WERI-Rb-1 (cell line): Measurements from ENCODE around the gene SSX2IP.
A peak's percentile ranks its signal among the peaks of the same experiment; 100 is the strongest.
"Not testable (repeated sequence)": the region's sequence is repeated elsewhere in the genome, so short reads cannot be mapped to it uniquely, and the experiment has no call there.

ENCODE experiments used
- DNase-seq: peaks from one replicate; pipeline ENCODE4 v3.0.0-alpha.2; 2020
- H3K27ac ChIP-seq: fragments of 250-450 bp; sonication (Bioruptor Pico); 2 replicates; pipeline ENCODE4 v1.5.1; 2020; ENCODE audit warnings: mild to moderate bottlenecking, moderate library complexity
- H3K27me3 ChIP-seq: fragments of 250-450 bp; sonication (Bioruptor Pico); 2 replicates; pipeline ENCODE4 v1.5.1; 2021; ENCODE audit warnings: mild to moderate bottlenecking, low read depth, moderate library complexity; ENCODE audit not compliant: insufficient read depth, severe bottlenecking
- H3K36me3 ChIP-seq: fragments of 250-450 bp; sonication (Bioruptor Pico); 2 replicates; pipeline ENCODE4 v1.5.1; 2020; ENCODE audit warnings: mild to moderate bottlenecking, moderate library complexity
- H3K4me3 ChIP-seq: 2 replicates; pipeline ENCODE4 v1.5.1; 2011; ENCODE audit warnings: low read depth, mild to moderate bottlenecking, control low read depth, low read length
- H3K9me3 ChIP-seq: fragments of 250-450 bp; sonication (Bioruptor Pico); 2 replicates; pipeline ENCODE4 v1.5.1; 2021; ENCODE audit warnings: mild to moderate bottlenecking, moderate library complexity; ENCODE audit not compliant: severe bottlenecking
- CTCF ChIP-seq: IDR thresholded peaks from 2 replicates; pipeline ENCODE4 v1.5.1; 2011; ENCODE audit warnings: low read depth, mild to moderate bottlenecking, control low read depth, inconsistent platforms, low read length

Gene SSX2IP

GRCh38 chr1:84732520-84732919 lies 42.3 kb upstream of the SSX2IP start:
- Histone ChIP-seq H3K36me3 (no peaks in the 10 kb centered on the region), H3K4me3 (no peak overlapping the region), H3K27ac (no peak overlapping the region), H3K27me3 (no peaks in the 10 kb centered on the region), H3K9me3 (no peaks in the 10 kb centered on the region)
- no peak for DNase-seq
- TF ChIP-seq CTCF: no peak

- no peak for TF ChIP-seq CTCF
- Histone ChIP-seq H3K4me3 (no peak overlapping the region), H3K9me3 (no peaks in the 10 kb centered on the region), H3K36me3 (no peaks in the 10 kb centered on the region), H3K27me3 (no peaks in the 10 kb centered on the region), H3K27ac (no peak overlapping the region)
- no peak for DNase-seq
Measured at GRCh38 chr1:84731519-84731918, 41.3 kb upstream of the SSX2IP start.

GRCh38 chr1:84727711-84728110 lies 37.5 kb upstream of the SSX2IP start:
- H3K27me3 ChIP-seq, H3K9me3 ChIP-seq, H3K27ac ChIP-seq, H3K36me3 ChIP-seq, DNase-seq, H3K4me3 ChIP-seq: not testable (repeated sequence)

- H3K27ac ChIP-seq: no peak overlapping the region
Measured at GRCh38 chr1:84726593-84727499, 36.6 kb upstream of the SSX2IP start.

GRCh38 chr1:84724128-84724860 lies 34.0 kb upstream of the SSX2IP start:
- peak; percentile 61 for TF ChIP-seq CTCF
- Histone ChIP-seq H3K27me3 (no peaks in the 10 kb centered on the region), H3K27ac (no peak overlapping the region), H3K36me3 (no peaks in the 10 kb centered on the region), H3K4me3 (no peak overlapping the region), H3K9me3 (no peaks in the 10 kb centered on the region)
- peak; percentile 25 for DNase-seq

More at GRCh38 chr1:84726593-84727499, 36.6 kb upstream of the SSX2IP start:
- no peak for TF ChIP-seq CTCF
- H3K27me3 ChIP-seq: no peaks in the 10 kb centered on the region
- no peak for DNase-seq
- H3K36me3 ChIP-seq: no peaks in the 10 kb centered on the region
- H3K9me3 ChIP-seq: no peaks in the 10 kb centered on the region
- H3K4me3 ChIP-seq: no peak overlapping the region

- H3K36me3 ChIP-seq: no peaks in the 10 kb centered on the region
Measured at GRCh38 chr1:84722794-84723193, 32.5 kb upstream of the SSX2IP start.

GRCh38 chr1:84721872-84722271 lies 31.6 kb upstream of the SSX2IP start:
- not testable (repeated sequence) for H3K4me3 ChIP-seq, DNase-seq, H3K9me3 ChIP-seq, H3K27me3 ChIP-seq, H3K27ac ChIP-seq, H3K36me3 ChIP-seq

More at GRCh38 chr1:84722794-84723193, 32.5 kb upstream of the SSX2IP start:
- no peak for TF ChIP-seq CTCF
- Histone ChIP-seq H3K27me3 (no peaks in the 10 kb centered on the region), H3K9me3 (no peaks in the 10 kb centered on the region), H3K4me3 (no peak overlapping the region), H3K27ac (no peak overlapping the region)
- DNase-seq: no peak
